ENCODE measurements around the gene SLC25A13. TPM values are rescaled to one million over a fixed set of nuclear protein-coding genes. Genes with fewer than 3 reads are reported as not detected.
A peak's percentile ranks its signal among the peaks of the same experiment; 100 is the strongest.

Gene SLC25A13
- total RNA-seq, 1 donor from 2014 or later: 47.4 TPM

DNA sequence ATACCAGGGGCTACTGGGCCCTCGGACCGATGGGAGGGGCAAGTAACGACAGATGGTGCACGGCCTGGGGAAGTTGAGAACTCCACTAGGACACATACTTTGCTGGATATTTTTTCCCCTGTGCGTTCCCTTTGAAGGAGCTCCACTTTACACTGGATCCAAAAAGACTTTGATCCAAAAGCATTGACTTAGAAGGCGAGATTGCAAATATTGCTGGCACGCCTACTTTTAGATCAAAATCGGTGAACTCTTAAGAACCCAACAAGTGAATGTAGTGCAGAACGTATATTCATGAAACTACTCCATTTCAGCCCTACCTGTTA, 436 bp upstream of the SLC25A13 start:
- Mint-ChIP-seq H3K27ac (peak overlapping the region; percentile 80), H3K4me3 (peak overlapping the region; percentile 91), H3K4me1 (peaks cover 12% of the 10 kb centered on the region), H3K36me3 (no peaks in the 10 kb centered on the region), H3K27me3 (ENCODE audit: low read depth) (no peaks in the 10 kb centered on the region), H3K9me3 (peaks cover 4% of the 10 kb centered on the region)
- TF ChIP-seq CTCF (IDR thresholded peaks at IDR 0.05; ENCODE audit: unreplicated experiment): no peak
- no peak for DNase-seq (ENCODE audit: low spot score in 2 of 2, unreplicated experiment in 2 of 2)

DNA sequence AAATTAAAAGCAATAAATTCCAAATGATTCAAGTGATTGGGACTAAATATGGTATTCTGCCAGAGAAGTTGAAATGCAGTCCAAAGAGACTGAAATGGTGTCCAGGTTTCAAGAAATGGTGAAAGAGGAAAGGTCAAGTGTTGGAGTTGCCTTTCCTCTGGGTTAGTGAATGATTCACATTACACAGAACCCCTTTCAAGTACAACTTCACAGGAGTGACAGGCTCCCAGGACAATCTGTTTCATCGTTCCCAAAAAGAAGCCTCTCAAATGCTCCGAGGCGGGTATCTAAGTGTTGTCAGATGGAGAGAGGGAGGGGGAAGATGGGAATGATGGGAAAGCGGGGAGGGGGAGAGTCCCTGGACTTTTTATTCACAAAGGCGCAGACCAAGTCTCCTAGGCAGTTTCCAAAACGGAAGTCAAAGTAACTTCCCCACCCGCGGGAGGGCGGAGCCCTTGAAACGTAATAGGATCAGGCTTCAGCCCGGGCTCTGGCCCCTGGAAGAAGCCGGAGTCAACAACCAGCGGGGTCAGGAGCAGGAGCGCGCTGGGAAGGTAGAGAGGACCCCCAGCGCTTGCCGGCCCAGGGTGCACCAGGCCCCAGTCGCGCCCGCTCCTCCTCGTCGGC, 754 bp downstream of the SLC25A13 start:
- peak in 1 of 2 experiments; percentile 63 for DNase-seq (ENCODE audit: low spot score in 2 of 2, unreplicated experiment in 2 of 2)
- H3K4me3 Mint-ChIP-seq: peak overlapping the region; percentile 91
- peaks cover 2% of the 10 kb centered on the region for H3K36me3 Mint-ChIP-seq
- H3K9me3 Mint-ChIP-seq: no peaks in the 10 kb centered on the region
- TF ChIP-seq CTCF (IDR thresholded peaks at IDR 0.05; ENCODE audit: unreplicated experiment): no peak
- H3K4me1 Mint-ChIP-seq: peaks cover 12% of the 10 kb centered on the region
- no peaks in the 10 kb centered on the region for H3K27me3 Mint-ChIP-seq (ENCODE audit: low read depth)
- peak overlapping the region; percentile 98 for H3K27ac Mint-ChIP-seq

- peak overlapping the region; percentile 91 for H3K4me3 Mint-ChIP-seq
- no peak for DNase-seq (ENCODE audit: low spot score in 2 of 2, unreplicated experiment in 2 of 2)
- peak overlapping the region; percentile 98 for H3K27ac Mint-ChIP-seq
- H3K4me1 Mint-ChIP-seq: peaks cover 12% of the 10 kb centered on the region
- no peak for TF ChIP-seq CTCF (IDR thresholded peaks at IDR 0.05; ENCODE audit: unreplicated experiment)
- peaks cover 2% of the 10 kb centered on the region for H3K36me3 Mint-ChIP-seq
- no peaks in the 10 kb centered on the region for H3K9me3 Mint-ChIP-seq
- H3K27me3 Mint-ChIP-seq (ENCODE audit: low read depth): no peaks in the 10 kb centered on the region
Measured at GRCh38 chr7:96320442-96320841, 1.5 kb downstream of the SLC25A13 start.

DNA sequence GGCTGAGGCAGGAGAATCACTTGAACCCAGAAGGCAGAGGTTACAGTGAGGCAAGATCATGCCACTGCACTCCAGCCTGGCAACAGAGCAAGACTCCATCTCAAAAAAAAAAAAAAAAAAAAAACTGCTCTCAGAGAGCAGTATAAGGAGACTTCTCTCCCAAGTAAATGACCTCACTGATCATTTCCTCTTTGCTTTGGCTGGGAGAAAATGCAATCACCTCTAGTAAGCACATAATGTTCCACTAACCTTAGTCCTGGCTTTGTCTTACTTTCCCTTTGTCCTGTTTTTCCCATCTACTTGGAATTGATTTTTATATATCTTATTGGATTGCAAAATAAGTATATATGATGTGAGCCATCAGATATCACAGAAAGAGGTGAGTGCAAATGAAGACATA, 2.5 kb downstream of the SLC25A13 start:
- H3K4me1 Mint-ChIP-seq: peaks cover 16% of the 10 kb centered on the region

DNA sequence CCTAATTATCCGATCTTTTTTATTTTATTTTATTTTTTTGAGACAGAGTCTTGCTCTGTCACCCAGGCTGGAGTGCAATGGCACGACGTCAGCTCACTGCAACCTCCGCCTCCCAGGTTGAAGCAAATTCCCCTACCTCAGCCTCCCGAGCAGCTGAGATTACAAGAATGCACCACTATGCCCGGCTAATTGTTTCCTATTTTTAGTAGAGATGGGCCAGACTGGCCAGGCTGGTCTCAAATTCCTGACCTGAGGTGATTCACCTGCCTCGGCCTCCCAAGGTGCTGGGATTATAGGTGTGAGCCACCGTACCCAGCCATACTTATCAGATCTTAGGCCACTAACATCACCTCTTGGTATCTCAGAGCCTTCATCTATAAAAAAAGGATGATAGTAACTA, 4.9 kb downstream of the SLC25A13 start:
- Mint-ChIP-seq H3K27ac (no peak overlapping the region), H3K4me1 (peaks cover 12% of the 10 kb centered on the region), H3K36me3 (peaks cover 5% of the 10 kb centered on the region), H3K4me3 (no peak overlapping the region), H3K27me3 (ENCODE audit: low read depth) (no peaks in the 10 kb centered on the region), H3K9me3 (no peaks in the 10 kb centered on the region)
- TF ChIP-seq CTCF (IDR thresholded peaks at IDR 0.05; ENCODE audit: unreplicated experiment): no peak
- DNase-seq (ENCODE audit: low spot score in 2 of 2, unreplicated experiment in 2 of 2): no peak

More for the DNA sequence above, 2.5 kb downstream of the SLC25A13 start:
- H3K27ac Mint-ChIP-seq: no peak overlapping the region
- H3K9me3 Mint-ChIP-seq: no peaks in the 10 kb centered on the region
- DNase-seq (ENCODE audit: low spot score in 2 of 2, unreplicated experiment in 2 of 2): no peak
- no peaks in the 10 kb centered on the region for H3K27me3 Mint-ChIP-seq (ENCODE audit: low read depth)
- no peak overlapping the region for H3K4me3 Mint-ChIP-seq
- peaks cover 2% of the 10 kb centered on the region for H3K36me3 Mint-ChIP-seq
- TF ChIP-seq CTCF (IDR thresholded peaks at IDR 0.05; ENCODE audit: unreplicated experiment): no peak

DNA sequence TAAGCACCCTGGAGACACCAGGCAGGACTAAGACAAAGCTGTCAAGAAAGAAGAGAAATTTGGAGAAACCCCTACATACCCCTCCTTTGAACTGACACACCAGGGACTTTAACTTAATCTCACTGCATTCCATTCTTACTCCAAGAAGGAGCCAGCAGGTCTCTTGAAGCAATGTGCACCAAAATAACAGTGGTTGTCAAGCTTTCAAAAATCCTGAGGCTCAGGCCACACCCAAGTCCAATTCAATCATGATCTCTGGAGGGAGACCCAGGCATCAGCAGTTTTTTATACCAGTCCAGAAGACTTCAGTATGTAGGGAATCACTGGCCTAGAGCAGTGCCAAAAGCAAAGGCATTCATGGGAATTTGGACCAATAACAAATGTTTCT, 6.8 kb downstream of the SLC25A13 start:
- Mint-ChIP-seq H3K9me3 (no peaks in the 10 kb centered on the region), H3K27me3 (ENCODE audit: low read depth) (no peaks in the 10 kb centered on the region), H3K4me1 (peaks cover 7% of the 10 kb centered on the region), H3K27ac (no peak overlapping the region), H3K36me3 (peaks cover 5% of the 10 kb centered on the region), H3K4me3 (no peak overlapping the region)
- DNase-seq (ENCODE audit: low spot score in 2 of 2, unreplicated experiment in 2 of 2): no peak
- TF ChIP-seq CTCF (IDR thresholded peaks at IDR 0.05; ENCODE audit: unreplicated experiment): no peak
